NT2/D1 (cell line): ENCODE results near the gene CD163.

ENCODE experiments used
- DNase-seq: peaks from one replicate; pipeline ENCODE4 v3.0.0-alpha.2; 2011; ENCODE audit warnings: low read depth, low spot score
- H3K27me3 ChIP-seq: 2 replicates; pipeline ENCODE4 v1.6.0; 2011; ENCODE audit warnings: mild to moderate bottlenecking; ENCODE audit not compliant: insufficient read length, insufficient read depth
- H3K36me3 ChIP-seq: 2 replicates; pipeline ENCODE4 v1.6.1; 2011; ENCODE audit warnings: mild to moderate bottlenecking, low read length, mixed read lengths; ENCODE audit not compliant: insufficient read depth, insufficient read length
- H3K4me1 ChIP-seq: 2 replicates; pipeline ENCODE4 v1.5.1; 2011; ENCODE audit not compliant: insufficient read depth, insufficient read length
- H3K4me3 ChIP-seq: 2 replicates; pipeline ENCODE4 v1.5.1; 2011; ENCODE audit warnings: low read depth; ENCODE audit not compliant: insufficient read length
- H3K9ac ChIP-seq: 2 replicates; pipeline ENCODE4 v1.6.0; 2011; ENCODE audit warnings: low read depth; ENCODE audit not compliant: insufficient read length
- H3K9me3 ChIP-seq: 2 replicates; pipeline ENCODE4 v1.5.1; 2011; ENCODE audit warnings: mild to moderate bottlenecking, low read length; ENCODE audit not compliant: insufficient read depth
- SUZ12 ChIP-seq: IDR thresholded peaks from 2 replicates; pipeline ENCODE4 v1.6.1; 2011; ENCODE audit not compliant: insufficient read length, insufficient read depth; ENCODE audit errors: extremely low read depth
- YY1 ChIP-seq: IDR thresholded peaks from 2 replicates; pipeline ENCODE4 v1.6.1; 2011; ENCODE audit not compliant: insufficient read length, insufficient read depth
- ZNF274 ChIP-seq: IDR thresholded peaks from 2 replicates; pipeline ENCODE4 v1.6.1; 2011; ENCODE audit warnings: mild to moderate bottlenecking, low read depth, low read length

The CD163 gene

DNA sequence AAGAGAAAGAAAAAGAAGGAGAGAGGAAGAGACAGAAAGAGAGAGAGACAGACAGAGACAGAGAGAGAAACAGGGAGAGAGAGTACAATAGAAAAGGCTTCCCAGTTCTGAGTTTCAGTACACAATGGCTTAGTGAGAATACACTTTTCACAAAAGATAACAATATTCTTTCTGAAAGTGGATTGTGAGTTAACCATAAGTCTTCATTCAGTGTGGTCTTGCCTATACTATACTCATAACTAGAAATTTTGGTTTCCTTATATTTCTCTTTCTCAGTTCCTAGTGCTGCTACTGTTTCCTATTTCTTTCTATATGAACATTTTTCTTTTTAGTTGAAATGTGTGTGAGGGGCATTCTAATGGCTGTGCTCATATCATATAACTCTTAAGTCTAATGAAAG, 68.9 kb downstream of the CD163 start:
- H3K27me3 ChIP-seq, result no peaks in the 10 kb centered on the region
- H3K4me1 ChIP-seq, result no peaks in the 10 kb centered on the region
- no peak for TF ChIP-seq SUZ12
- no peak for TF ChIP-seq YY1
- TF ChIP-seq ZNF274, result no peak
- no peak overlapping the region for H3K9ac ChIP-seq
- DNase-seq, result no peak
- no peaks in the 10 kb centered on the region for H3K9me3 ChIP-seq
- H3K4me3 ChIP-seq, result no peak overlapping the region
- H3K36me3 ChIP-seq, result no peaks in the 10 kb centered on the region

DNA sequence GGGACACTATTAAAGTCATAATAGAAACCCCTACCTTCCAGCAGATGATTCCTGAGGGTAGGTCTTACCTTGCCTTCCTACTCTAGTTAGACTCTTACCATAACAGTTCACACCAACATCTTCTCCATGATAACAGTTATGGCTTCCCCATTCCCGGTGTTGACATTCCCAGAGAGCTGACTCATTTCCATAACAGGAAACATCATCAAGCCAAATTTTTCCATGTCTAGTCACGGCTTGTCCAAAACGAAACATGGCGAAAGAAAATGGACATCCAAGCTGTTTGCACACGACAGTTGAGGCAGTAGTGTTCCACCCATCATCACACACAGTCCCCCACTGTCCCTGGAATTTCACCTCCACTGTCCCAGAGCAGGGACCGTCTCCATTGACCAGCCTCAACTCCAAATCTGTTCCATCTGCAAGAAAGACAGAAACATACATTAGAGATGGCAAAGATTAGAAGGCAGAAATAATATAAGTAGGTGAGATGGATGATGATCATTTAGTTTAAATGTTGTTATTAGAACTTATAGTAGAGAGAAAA, 70.2 kb downstream of the CD163 start:
- no peaks in the 10 kb centered on the region for H3K9me3 ChIP-seq
- no peaks in the 10 kb centered on the region for H3K27me3 ChIP-seq
- TF ChIP-seq ZNF274 (no peak), YY1 (no peak), SUZ12 (no peak)
- H3K4me1 ChIP-seq, result no peaks in the 10 kb centered on the region
- no peak overlapping the region for H3K9ac ChIP-seq
- no peak overlapping the region for H3K4me3 ChIP-seq
- no peak for DNase-seq
- H3K36me3 ChIP-seq, result no peaks in the 10 kb centered on the region

DNA sequence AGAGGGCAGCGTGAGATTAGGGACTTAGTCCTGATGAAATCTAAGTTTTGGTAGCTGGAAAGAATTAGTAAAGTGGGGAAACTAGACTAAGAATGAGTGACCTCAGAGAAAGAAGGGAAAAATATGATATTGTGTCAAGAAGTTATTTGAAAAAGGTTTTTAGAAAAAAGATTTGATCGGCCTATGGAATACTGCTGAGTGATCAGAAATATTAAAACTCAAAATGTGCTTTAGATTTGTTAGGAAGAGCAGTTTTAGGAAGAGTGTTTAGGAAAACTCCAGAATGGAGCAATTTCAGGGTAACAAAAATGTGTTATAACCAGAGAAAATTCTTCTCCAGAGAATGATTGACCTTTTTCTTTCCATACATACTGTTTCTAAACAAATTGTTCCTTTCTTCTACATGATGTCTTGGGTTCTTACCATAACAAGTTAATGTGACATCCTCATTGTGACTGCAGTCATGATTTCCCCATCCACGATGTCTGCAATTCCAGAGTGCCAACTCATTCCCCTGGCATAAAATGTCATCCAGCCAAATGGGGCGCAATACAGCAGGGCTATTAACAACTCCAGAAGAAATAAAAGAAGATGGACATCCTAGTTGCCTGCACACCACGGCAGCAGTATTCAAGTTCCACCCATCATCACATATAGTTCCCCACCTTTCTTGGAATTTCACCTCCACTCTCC, 71.4 kb downstream of the CD163 start:
- TF ChIP-seq SUZ12 (no peak), YY1 (no peak), ZNF274 (no peak)
- no peaks in the 10 kb centered on the region for H3K27me3 ChIP-seq
- H3K9me3 ChIP-seq, result no peaks in the 10 kb centered on the region
- no peak overlapping the region for H3K4me3 ChIP-seq
- H3K9ac ChIP-seq, result no peak overlapping the region
- no peaks in the 10 kb centered on the region for H3K4me1 ChIP-seq
- DNase-seq, result no peak
- no peaks in the 10 kb centered on the region for H3K36me3 ChIP-seq
